ENCODE results near the gene KCNH4.

KCNH4 gene

GRCh38 chr17:42203354-42203753 is 22.4 kb upstream of the KCNH4 start:
- TF ChIP-seq CTCF (IDR thresholded peaks at IDR 0.05; ENCODE audit: borderline replicate concordance, extremely low read depth, low read length, poor library complexity, severe bottlenecking) (no peak), EZH2 (IDR thresholded peaks at IDR 0.05; ENCODE audit: borderline replicate concordance, low read depth, low read length, severe bottlenecking) (no peak)
- Histone ChIP-seq H3K9me3 (ENCODE audit: insufficient read depth, low read length, severe bottlenecking) (no peaks in the 10 kb centered on the region), H3K79me2 (ENCODE audit: insufficient read depth, low read length) (no peaks in the 10 kb centered on the region)

GRCh38 chr17:42202696-42203095 is 21.8 kb upstream of the KCNH4 start:
- no peak for DNase-seq
- TF ChIP-seq CTCF (IDR thresholded peaks at IDR 0.05; ENCODE audit: borderline replicate concordance, extremely low read depth, low read length, poor library complexity, severe bottlenecking) (no peak), EZH2 (IDR thresholded peaks at IDR 0.05; ENCODE audit: borderline replicate concordance, low read depth, low read length, severe bottlenecking) (no peak)
- no peaks in the 10 kb centered on the region for H3K9me3 ChIP-seq (ENCODE audit: insufficient read depth, low read length, severe bottlenecking)
- H3K4me2 ChIP-seq (ENCODE audit: insufficient read depth, low read length): no peak overlapping the region
- no peak overlapping the region for H2AFZ ChIP-seq (ENCODE audit: low read depth, low read length)
- ATAC-seq (ENCODE audit: insufficient read depth, low read depth): no peak
- H3K4me3 ChIP-seq (ENCODE audit: low read depth in 1 of 2, low read length in 2 of 2): no peak overlapping the region
- H3K27me3 ChIP-seq (ENCODE audit: insufficient read depth, low read length, poor library complexity): no peaks in the 10 kb centered on the region
- H3K79me2 ChIP-seq (ENCODE audit: insufficient read depth, low read length): no peaks in the 10 kb centered on the region
- no peak overlapping the region for H3K9ac ChIP-seq (ENCODE audit: low read depth, low read length)
- peaks cover 62% of the 10 kb centered on the region for H3K36me3 ChIP-seq (ENCODE audit: insufficient read depth, low read length)
- H4K20me1 ChIP-seq (ENCODE audit: insufficient read depth, low read length): no peaks in the 10 kb centered on the region
- no peak overlapping the region for H3K27ac ChIP-seq (ENCODE audit: low read length)
- no peaks in the 10 kb centered on the region for H3K4me1 ChIP-seq (ENCODE audit: insufficient read depth, low read length)

More at GRCh38 chr17:42203354-42203753, 22.4 kb upstream of the KCNH4 start:
- H3K4me3 ChIP-seq (ENCODE audit: low read depth in 1 of 2, low read length in 2 of 2): no peak overlapping the region
- H3K27me3 ChIP-seq (ENCODE audit: insufficient read depth, low read length, poor library complexity): no peaks in the 10 kb centered on the region
- no peak for DNase-seq
- no peak overlapping the region for H3K4me2 ChIP-seq (ENCODE audit: insufficient read depth, low read length)
- no peak overlapping the region for H3K9ac ChIP-seq (ENCODE audit: low read depth, low read length)
- H2AFZ ChIP-seq (ENCODE audit: low read depth, low read length): no peak overlapping the region
- no peaks in the 10 kb centered on the region for H3K4me1 ChIP-seq (ENCODE audit: insufficient read depth, low read length)
- H3K36me3 ChIP-seq (ENCODE audit: insufficient read depth, low read length): peaks cover 68% of the 10 kb centered on the region
- no peak overlapping the region for H3K27ac ChIP-seq (ENCODE audit: low read length)
- no peak for ATAC-seq (ENCODE audit: insufficient read depth, low read depth)
- H4K20me1 ChIP-seq (ENCODE audit: insufficient read depth, low read length): no peaks in the 10 kb centered on the region

- Histone ChIP-seq H3K4me3 (ENCODE audit: low read depth in 1 of 2, low read length in 2 of 2) (no peak overlapping the region), H3K27ac (ENCODE audit: low read length) (no peak overlapping the region), H3K36me3 (ENCODE audit: insufficient read depth, low read length) (peaks cover 57% of the 10 kb centered on the region), H3K4me2 (ENCODE audit: insufficient read depth, low read length) (no peak overlapping the region), H3K9ac (ENCODE audit: low read depth, low read length) (no peak overlapping the region), H3K27me3 (ENCODE audit: insufficient read depth, low read length, poor library complexity) (no peaks in the 10 kb centered on the region), H3K79me2 (ENCODE audit: insufficient read depth, low read length) (no peaks in the 10 kb centered on the region), H3K4me1 (ENCODE audit: insufficient read depth, low read length) (no peaks in the 10 kb centered on the region), H2AFZ (ENCODE audit: low read depth, low read length) (no peak overlapping the region), H4K20me1 (ENCODE audit: insufficient read depth, low read length) (no peaks in the 10 kb centered on the region), H3K9me3 (ENCODE audit: insufficient read depth, low read length, severe bottlenecking) (no peaks in the 10 kb centered on the region)
- DNase-seq (no peak), ATAC-seq (ENCODE audit: insufficient read depth, low read depth) (no peak)
- TF ChIP-seq CTCF (IDR thresholded peaks at IDR 0.05; ENCODE audit: borderline replicate concordance, extremely low read depth, low read length, poor library complexity, severe bottlenecking): no peak
- no peak for TF ChIP-seq EZH2 (IDR thresholded peaks at IDR 0.05; ENCODE audit: borderline replicate concordance, low read depth, low read length, severe bottlenecking)
These were observed 21.2 kb upstream of the KCNH4 start for GRCh38 chr17:42202159-42202558.

- no peak for ATAC-seq (ENCODE audit: insufficient read depth, low read depth)
- Histone ChIP-seq H3K4me2 (ENCODE audit: insufficient read depth, low read length) (no peak overlapping the region), H3K9ac (ENCODE audit: low read depth, low read length) (no peak overlapping the region), H3K27me3 (ENCODE audit: insufficient read depth, low read length, poor library complexity) (no peaks in the 10 kb centered on the region), H3K4me1 (ENCODE audit: insufficient read depth, low read length) (no peaks in the 10 kb centered on the region), H3K36me3 (ENCODE audit: insufficient read depth, low read length) (peaks cover 50% of the 10 kb centered on the region), H3K9me3 (ENCODE audit: insufficient read depth, low read length, severe bottlenecking) (no peaks in the 10 kb centered on the region), H4K20me1 (ENCODE audit: insufficient read depth, low read length) (no peaks in the 10 kb centered on the region), H3K4me3 (ENCODE audit: low read depth in 1 of 2, low read length in 2 of 2) (no peak overlapping the region), H3K79me2 (ENCODE audit: insufficient read depth, low read length) (no peaks in the 10 kb centered on the region), H3K27ac (ENCODE audit: low read length) (no peak overlapping the region), H2AFZ (ENCODE audit: low read depth, low read length) (no peak overlapping the region)
- DNase-seq: no peak
- TF ChIP-seq EZH2 (IDR thresholded peaks at IDR 0.05; ENCODE audit: borderline replicate concordance, low read depth, low read length, severe bottlenecking): no peak
- TF ChIP-seq CTCF (IDR thresholded peaks at IDR 0.05; ENCODE audit: borderline replicate concordance, extremely low read depth, low read length, poor library complexity, severe bottlenecking): no peak
These were observed 20.5 kb upstream of the KCNH4 start for GRCh38 chr17:42201458-42201772.

All from DND-41 (cell line).